ENCODE measurements around the gene PLCB4. TPM values are rescaled to one million over a fixed set of nuclear protein-coding genes. Genes with fewer than 3 reads are reported as not detected.
"Not testable (repeated sequence)": the region's sequence is repeated elsewhere in the genome, so short reads cannot be mapped to it uniquely, and the experiment has no call there.

Gene PLCB4
- total RNA-seq, 1 donor from 2014 or later = 20.6 TPM

DNA sequence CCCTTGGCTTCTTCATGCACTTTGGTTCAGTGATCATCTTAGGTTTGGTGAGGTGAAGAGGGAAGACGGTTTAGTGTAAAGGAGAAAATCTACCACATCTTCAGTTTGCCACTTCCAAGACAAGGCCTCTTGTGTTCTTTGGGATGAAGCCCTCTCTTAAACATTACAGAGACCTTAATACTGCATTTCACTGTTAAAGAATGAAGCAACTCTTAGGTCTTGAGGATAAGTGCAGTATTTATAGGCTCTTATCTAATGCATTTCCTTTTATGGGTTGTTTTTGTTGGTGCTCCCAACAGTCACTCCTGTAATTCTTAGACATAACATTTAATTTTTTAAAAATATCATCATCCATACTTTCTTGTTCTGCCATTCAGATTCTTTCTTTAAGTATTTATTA is 305.6 kb downstream of the PLCB4 start:
- Histone ChIP-seq H3K27me3 (no peaks in the 10 kb centered on the region), H2AFZ (replicated peaks) (no peak overlapping the region), H3K36me3 (no peaks in the 10 kb centered on the region), H3K27ac (no peak overlapping the region), H3K4me1 (peaks cover 15% of the 10 kb centered on the region), H3K9me3 (ENCODE audit: low read depth) (no peaks in the 10 kb centered on the region), H3K4me2 (no peak overlapping the region), H4K20me1 (ENCODE audit: low read depth) (no peaks in the 10 kb centered on the region), H3K79me2 (ENCODE audit: low read depth) (no peaks in the 10 kb centered on the region), H3K9ac (no peak overlapping the region), H3K4me3 (no peak overlapping the region), H3F3A (ENCODE audit: low read depth) (no peaks in the 10 kb centered on the region)
- peaks cover 4% of the 10 kb centered on the region for H3K36me3 Mint-ChIP-seq
- H3K27ac Mint-ChIP-seq = no peak overlapping the region
- no peaks in the 10 kb centered on the region for H3K27me3 Mint-ChIP-seq (ENCODE audit: insufficient read depth, low read depth)
- H3K9me3 Mint-ChIP-seq = no peaks in the 10 kb centered on the region
- no peak for TF ChIP-seq EZH2phosphoT487 (IDR thresholded peaks at IDR 0.05)
- TF ChIP-seq, protein P1, sequence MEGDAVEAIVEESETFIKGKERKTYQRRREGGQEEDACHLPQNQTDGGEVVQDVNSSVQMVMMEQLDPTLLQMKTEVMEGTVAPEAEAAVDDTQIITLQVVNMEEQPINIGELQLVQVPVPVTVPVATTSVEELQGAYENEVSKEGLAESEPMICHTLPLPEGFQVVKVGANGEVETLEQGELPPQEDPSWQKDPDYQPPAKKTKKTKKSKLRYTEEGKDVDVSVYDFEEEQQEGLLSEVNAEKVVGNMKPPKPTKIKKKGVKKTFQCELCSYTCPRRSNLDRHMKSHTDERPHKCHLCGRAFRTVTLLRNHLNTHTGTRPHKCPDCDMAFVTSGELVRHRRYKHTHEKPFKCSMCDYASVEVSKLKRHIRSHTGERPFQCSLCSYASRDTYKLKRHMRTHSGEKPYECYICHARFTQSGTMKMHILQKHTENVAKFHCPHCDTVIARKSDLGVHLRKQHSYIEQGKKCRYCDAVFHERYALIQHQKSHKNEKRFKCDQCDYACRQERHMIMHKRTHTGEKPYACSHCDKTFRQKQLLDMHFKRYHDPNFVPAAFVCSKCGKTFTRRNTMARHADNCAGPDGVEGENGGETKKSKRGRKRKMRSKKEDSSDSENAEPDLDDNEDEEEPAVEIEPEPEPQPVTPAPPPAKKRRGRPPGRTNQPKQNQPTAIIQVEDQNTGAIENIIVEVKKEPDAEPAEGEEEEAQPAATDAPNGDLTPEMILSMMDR (IDR thresholded peaks at IDR 0.05) = no peak
- H3K4me1 Mint-ChIP-seq = peaks cover 15% of the 10 kb centered on the region
- H3K4me3 Mint-ChIP-seq = no peak overlapping the region
- DNase-seq (ENCODE audit: low spot score) = no peak

DNA sequence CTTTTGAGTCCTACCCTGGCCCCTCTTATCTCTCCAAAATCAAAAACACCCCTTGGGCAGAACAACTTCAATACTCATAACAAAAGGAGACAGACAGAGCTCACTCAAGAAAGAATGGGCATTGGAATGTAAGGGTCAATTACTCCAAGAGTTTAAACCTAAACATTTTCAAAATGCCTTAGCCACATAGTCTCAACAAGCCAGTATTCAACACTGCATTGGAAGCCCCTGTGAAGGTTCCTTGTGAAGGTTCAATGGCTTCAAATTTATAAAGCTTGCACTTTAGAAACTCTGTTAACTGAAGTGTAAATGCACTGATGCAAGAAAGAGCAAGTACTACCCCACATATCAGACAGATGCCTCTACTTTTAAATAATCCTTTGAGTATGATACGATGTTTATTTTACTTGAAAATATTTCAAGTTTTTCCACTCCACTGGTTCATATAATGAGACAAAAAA is 306.4 kb downstream of the PLCB4 start:
- H3K36me3 Mint-ChIP-seq = peaks cover 4% of the 10 kb centered on the region
- H3K9me3 ChIP-seq (ENCODE audit: low read depth) = no peaks in the 10 kb centered on the region
- no peak overlapping the region for H3K9ac ChIP-seq
- TF ChIP-seq EZH2phosphoT487 (IDR thresholded peaks at IDR 0.05) = no peak
- TF ChIP-seq, protein P1 (IDR thresholded peaks at IDR 0.05) = no peak
- TF ChIP-seq EZH2 (IDR thresholded peaks at IDR 0.05) = no peak
- no peaks in the 10 kb centered on the region for H3F3A ChIP-seq (ENCODE audit: low read depth)
- DNase-seq (ENCODE audit: low spot score) = peak; percentile 4
- peaks cover 15% of the 10 kb centered on the region for H3K4me1 Mint-ChIP-seq
- H3K9me3 Mint-ChIP-seq = no peaks in the 10 kb centered on the region
- peak overlapping the region; percentile 27 for H3K27ac Mint-ChIP-seq
- peaks cover 2% of the 10 kb centered on the region for H3K36me3 ChIP-seq
- no peak overlapping the region for H2AFZ ChIP-seq (replicated peaks)
- H4K20me1 ChIP-seq (ENCODE audit: low read depth) = no peaks in the 10 kb centered on the region
- no peaks in the 10 kb centered on the region for H3K79me2 ChIP-seq (ENCODE audit: low read depth)
- H3K27me3 Mint-ChIP-seq (ENCODE audit: insufficient read depth, low read depth) = no peaks in the 10 kb centered on the region
- H3K27me3 ChIP-seq = no peaks in the 10 kb centered on the region
- H3K4me3 ChIP-seq = no peak overlapping the region
- H3K4me3 Mint-ChIP-seq = no peak overlapping the region
- peaks cover 15% of the 10 kb centered on the region for H3K4me1 ChIP-seq
- no peak overlapping the region for H3K27ac ChIP-seq
- H3K4me2 ChIP-seq = no peak overlapping the region

DNA sequence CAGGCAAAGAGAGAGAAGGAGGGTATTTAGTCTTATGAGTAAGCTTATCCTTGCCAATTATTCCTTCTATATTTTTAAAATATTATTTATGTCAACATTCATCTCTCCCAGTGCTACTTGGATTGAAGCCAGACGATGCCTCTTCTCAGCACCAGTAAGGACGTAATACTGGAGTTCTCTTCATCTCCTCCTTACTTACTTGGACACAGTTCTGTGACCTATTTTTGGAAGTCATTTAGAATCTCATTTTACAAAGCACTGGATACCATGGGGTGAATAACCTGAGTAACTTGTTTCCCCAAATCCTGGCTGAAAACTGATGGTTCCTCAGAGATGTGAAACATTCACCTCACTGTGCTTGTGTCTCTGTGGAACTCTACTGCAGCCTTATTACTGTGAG is 308.1 kb downstream of the PLCB4 start:
- no peak overlapping the region for H3K9ac ChIP-seq
- no peak overlapping the region for H3K4me2 ChIP-seq
- Mint-ChIP-seq H3K27ac (no peak overlapping the region), H3K9me3 (no peaks in the 10 kb centered on the region), H3K4me3 (no peak overlapping the region), H3K4me1 (peaks cover 15% of the 10 kb centered on the region), H3K27me3 (ENCODE audit: insufficient read depth, low read depth) (no peaks in the 10 kb centered on the region), H3K36me3 (peaks cover 2% of the 10 kb centered on the region)
- no peak overlapping the region for H2AFZ ChIP-seq (replicated peaks)
- H4K20me1 ChIP-seq (ENCODE audit: low read depth) = no peaks in the 10 kb centered on the region
- no peaks in the 10 kb centered on the region for H3K27me3 ChIP-seq
- H3K27ac ChIP-seq = no peak overlapping the region
- H3K79me2 ChIP-seq (ENCODE audit: low read depth) = no peaks in the 10 kb centered on the region
- H3F3A ChIP-seq (ENCODE audit: low read depth) = no peaks in the 10 kb centered on the region
- DNase-seq (ENCODE audit: low spot score) = no peak
- peaks cover 3% of the 10 kb centered on the region for H3K36me3 ChIP-seq
- peaks cover 15% of the 10 kb centered on the region for H3K4me1 ChIP-seq
- H3K9me3 ChIP-seq (ENCODE audit: low read depth) = no peaks in the 10 kb centered on the region
- no peak for TF ChIP-seq EZH2phosphoT487 (IDR thresholded peaks at IDR 0.05)
- TF ChIP-seq, protein P1 (IDR thresholded peaks at IDR 0.05) = no peak
- H3K4me3 ChIP-seq = no peak overlapping the region

DNA sequence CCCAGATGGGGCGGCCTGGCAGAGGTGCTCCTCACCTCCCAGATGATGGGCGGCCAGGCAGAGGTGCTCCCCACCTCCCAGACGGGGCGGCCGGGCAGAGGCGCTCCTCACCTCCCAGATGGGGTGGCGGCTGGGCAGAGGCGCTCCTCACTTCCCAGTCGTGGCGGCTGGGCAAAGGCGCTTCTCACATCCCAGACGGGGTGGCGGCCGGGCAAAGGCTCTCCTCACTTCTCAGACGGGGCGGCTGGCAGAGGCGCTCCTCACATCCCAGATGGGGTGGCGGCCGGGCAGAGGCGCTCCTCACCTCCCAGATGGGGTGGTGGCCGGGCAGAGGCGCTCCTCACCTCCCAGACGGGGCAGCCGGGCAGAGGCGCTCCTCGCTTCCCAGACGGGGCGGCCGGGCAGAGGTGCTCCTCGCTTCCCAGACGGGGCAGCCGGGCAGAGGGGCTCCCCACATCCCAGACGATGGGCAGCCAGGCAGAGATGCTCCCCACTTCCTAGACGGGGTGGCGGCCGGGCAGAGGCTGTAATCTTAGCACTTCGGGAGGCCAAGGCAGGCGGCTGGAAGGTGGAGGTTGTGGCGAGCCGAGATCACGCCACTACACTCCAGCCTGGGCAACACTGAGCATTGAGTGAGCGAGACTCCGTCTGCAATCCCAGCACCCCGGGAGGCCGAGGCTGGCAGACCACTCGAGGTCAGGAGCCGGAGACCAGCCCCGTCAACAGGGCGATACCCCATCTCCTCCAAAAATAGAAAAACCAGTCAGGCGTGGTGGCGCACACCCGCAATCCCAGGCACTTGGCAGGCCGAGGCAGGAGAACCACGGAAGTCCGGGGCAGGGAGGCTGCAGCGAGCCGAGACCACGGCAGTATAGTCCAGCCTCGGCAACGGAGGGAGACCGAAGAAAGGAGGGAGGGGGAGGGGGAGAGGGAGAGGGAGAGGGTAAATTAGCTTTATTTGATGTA is 316.7 kb downstream of the PLCB4 start:
- peaks cover 29% of the 10 kb centered on the region for H3K36me3 Mint-ChIP-seq
- not testable (repeated sequence) for H3K27me3 ChIP-seq; H3K4me2 ChIP-seq; H3K27ac ChIP-seq; H3K4me3 Mint-ChIP-seq; H3K27me3 Mint-ChIP-seq (ENCODE audit: insufficient read depth, low read depth); H3K79me2 ChIP-seq (ENCODE audit: low read depth); H3K27ac Mint-ChIP-seq; H3K9me3 ChIP-seq (ENCODE audit: low read depth); H3K9ac ChIP-seq; H4K20me1 ChIP-seq (ENCODE audit: low read depth); DNase-seq (ENCODE audit: low spot score); H3K4me3 ChIP-seq; H2AFZ ChIP-seq (replicated peaks); H3F3A ChIP-seq (ENCODE audit: low read depth); H3K4me1 ChIP-seq; H3K4me1 Mint-ChIP-seq
- H3K9me3 Mint-ChIP-seq = peaks cover 20% of the 10 kb centered on the region
- peaks cover 14% of the 10 kb centered on the region for H3K36me3 ChIP-seq
